GM13976 (cell line): ENCODE data around the gene SLC37A1.

Experiments
- DNase-seq: peaks from one replicate; pipeline ENCODE4 v3.0.0; 2012; ENCODE audit warnings: low spot score
- in situ Hi-C: fragments of 300-500 bp; cut with MboI; formaldehyde crosslinking; loops from one replicate; pipeline ENCODE4 v1.12.0; 2022; ENCODE audit warnings: low sequenced_read_pairs, mixed read lengths, inconsistent platforms; ENCODE audit not compliant: unreplicated experiment
- TF ChIP-seq, protein P1 (sequence below): IDR thresholded peaks from 2 replicates; pipeline ENCODE4 v1.5.1; 2012; ENCODE audit warnings: borderline replicate concordance, mild to moderate bottlenecking; ENCODE audit not compliant: insufficient read depth; ENCODE audit errors: extremely low read depth, missing control alignments, control extremely low read depth

SLC37A1 gene

DNA sequence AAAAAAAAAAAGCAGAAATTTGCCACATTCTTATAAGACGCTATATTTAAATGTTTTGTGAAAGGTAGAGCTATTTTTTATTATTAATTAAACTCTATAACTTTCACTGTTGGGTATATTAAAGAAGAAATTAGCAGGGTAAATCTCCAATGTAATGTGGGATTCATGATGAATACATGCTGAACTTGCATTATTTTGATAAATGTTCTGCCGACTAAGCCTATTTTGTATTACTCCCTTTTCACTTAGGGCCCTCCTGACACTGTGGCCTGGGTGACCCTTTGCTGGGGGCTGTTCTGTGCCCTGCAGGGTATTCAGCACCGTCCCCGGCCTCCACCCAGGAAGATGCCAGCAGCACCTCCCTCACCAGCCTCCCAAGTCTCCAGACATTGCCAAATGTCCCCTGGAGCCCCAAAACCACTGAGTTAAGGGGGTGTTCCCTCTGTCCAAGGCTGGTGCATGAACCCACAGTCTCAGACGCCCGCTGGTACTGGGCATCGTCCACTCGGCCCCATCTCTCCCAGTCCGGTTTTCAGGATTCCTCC, 40.1 kb upstream of the SLC37A1 start:
- TF ChIP-seq, protein P1, sequence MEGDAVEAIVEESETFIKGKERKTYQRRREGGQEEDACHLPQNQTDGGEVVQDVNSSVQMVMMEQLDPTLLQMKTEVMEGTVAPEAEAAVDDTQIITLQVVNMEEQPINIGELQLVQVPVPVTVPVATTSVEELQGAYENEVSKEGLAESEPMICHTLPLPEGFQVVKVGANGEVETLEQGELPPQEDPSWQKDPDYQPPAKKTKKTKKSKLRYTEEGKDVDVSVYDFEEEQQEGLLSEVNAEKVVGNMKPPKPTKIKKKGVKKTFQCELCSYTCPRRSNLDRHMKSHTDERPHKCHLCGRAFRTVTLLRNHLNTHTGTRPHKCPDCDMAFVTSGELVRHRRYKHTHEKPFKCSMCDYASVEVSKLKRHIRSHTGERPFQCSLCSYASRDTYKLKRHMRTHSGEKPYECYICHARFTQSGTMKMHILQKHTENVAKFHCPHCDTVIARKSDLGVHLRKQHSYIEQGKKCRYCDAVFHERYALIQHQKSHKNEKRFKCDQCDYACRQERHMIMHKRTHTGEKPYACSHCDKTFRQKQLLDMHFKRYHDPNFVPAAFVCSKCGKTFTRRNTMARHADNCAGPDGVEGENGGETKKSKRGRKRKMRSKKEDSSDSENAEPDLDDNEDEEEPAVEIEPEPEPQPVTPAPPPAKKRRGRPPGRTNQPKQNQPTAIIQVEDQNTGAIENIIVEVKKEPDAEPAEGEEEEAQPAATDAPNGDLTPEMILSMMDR: no peak
- in situ Hi-C loops: no loop called here
- no peak for DNase-seq

DNA sequence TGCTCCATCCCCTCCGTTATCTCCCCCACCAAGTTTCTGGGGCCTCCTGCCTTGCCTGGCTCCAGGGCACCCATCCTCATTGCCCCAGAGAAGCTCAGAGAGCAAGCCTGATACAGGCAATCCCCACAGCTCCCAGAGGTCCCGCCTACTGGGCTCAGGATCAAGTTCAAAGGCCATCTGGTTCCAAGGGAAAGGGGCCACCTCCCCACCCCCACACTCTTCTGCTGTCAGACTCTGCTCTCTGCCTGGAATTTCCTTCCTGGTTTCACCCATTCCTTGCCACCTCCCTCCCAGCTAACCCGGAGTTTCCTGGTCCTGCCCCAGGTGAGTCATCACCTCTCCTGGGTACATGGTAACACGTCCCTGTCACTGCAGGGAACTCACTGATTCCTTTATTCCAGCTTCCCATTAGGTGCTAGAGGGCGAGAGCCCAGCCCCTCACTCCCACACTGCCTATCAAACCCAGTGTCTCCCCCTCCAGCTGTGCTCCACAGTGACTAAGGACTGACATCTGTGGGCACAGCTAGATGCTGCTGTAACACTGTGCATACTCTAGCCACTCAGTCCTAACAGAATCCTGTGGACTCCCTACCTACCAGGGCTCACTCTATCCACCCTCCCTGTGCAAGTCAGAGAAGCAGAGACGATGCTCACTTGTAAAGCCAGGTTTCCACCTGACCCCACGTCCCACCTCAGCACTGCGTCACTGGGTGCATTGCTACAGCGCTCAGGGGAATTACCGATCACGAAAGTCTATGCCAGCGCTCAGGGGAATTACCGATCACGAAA, 39.4 kb upstream of the SLC37A1 start:
- peak; percentile 53 for DNase-seq
- in situ Hi-C loops: no loop called here
- TF ChIP-seq, protein P1: peak; percentile 23

DNA sequence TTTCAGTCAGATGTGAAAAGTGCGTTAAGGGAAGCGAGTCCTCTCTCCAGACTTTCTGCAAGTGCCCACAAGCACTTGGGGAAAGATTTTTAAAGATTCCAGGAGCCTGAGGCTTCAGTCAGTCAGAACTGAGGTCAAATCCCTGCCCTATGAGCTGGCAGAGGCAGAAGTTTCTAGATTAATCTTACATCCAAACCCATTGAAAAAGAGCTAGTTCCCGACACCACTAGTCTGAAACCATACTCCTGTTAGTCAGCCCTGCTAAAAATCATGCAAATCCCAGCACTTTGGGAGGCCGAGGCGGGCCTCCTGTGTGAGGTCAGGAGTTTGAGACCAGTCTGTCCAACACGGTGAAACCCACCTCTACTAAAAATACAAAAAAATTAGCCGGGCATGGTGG, 38.6 kb upstream of the SLC37A1 start:
- in situ Hi-C loops: no loop called here
- TF ChIP-seq, protein P1: no peak
- no peak for DNase-seq

DNA sequence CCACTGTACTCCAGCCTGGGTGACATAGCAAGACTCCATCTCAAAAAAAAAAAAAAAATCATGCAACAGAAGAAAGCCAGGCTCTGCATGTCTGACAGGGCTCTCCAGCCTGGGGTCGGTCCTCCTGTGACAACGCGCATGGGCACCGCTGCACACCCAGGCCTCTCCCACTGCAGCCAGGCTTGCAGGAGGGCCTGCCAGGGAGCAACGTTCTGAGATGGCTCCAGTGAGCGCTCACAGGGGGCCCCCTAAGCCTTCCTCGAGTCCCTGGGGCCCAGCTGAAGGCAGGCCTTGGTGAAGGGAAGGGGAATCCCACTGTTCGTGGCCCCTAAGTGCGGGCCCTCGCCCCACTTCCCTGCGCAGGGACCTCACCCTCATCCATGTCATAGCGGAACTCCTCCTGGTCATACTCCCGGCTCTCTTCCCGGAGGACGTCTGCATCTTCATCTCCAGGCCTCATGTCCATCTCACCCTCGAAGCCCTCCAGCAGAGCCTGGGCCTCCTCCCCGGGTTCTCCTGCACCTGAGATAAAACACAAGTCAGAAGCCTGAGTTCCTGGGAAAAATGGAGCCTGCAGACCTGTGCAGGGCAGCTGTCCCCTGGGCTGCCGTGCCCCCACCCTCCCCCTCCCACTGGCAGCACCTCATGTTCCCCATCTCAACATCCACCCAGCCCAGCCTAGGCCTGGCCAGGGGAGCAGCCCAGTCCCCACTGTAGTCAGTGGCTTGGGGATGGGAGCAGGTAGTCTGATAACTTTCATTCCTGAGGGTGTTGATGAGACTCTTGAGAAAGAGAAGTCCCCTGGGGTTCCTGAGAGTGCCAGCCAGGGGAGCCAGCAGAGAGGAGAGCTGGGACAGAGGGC, 37.9 kb upstream of the SLC37A1 start:
- in situ Hi-C loops: no loop called here
- TF ChIP-seq, protein P1: no peak
- DNase-seq: no peak

DNA sequence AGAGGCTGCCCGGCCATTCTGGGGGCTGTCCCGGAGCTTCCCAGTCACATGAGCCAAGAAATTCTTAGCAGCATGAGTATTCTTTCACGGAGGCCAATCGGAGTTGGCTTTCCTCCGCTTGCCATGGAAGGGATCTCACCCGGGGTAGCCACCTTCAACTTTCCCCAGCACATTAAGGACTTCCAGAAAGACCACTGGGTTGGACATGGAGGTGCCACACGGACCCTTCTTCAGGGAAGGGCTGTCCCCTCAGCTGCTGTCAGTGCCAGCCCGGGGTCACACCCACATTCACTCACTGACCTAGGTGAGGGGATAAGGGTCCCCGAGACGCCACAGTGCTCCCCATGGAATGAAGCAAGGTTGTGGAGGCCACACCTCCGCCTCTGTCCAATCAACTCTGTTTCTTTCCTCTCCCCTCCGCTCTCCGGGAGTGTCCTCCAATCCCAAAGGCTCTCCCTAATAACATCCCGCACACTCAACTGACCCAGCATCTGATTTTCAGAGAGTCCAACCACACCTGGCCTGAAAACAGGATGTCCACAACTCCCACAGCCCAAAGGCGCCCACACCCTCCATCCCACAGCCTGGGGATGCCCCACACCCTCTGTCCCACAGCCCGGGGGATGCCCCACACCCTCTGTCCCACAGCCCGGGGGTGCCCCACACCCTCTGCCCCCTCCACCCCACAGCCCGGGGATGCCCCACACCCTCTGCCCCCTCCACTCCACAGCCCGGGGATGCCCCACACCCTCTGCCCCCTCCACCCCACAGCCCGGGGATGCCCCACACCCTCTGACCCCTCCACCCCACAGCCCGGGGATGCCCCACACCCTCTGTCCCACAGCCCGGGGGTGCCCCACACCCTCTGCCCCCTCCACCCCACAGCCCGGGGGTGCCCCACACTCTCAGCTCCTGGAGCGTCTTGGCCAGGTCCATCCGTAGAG, 37.0 kb upstream of the SLC37A1 start:
- in situ Hi-C loops: no loop called here
- DNase-seq: no peak
- TF ChIP-seq, protein P1: no peak

DNA sequence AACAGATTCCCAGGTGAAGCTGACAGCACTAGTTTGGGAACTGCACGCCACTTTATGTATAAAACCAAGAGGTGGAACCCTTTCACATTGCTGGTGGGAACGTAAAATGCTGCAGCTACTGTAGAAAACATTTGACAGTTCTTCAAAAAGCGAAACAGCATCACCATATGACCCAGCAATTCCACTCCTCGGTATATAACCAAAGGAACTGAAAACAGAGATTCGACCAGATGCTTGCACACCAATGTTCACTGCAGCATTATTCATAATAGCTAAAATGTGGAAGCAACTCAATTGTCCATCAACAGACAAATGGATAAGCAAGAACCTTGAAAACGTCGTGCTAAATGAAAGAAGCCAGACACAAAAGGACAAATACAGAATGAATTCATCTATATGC, 35.1 kb upstream of the SLC37A1 start:
- TF ChIP-seq, protein P1: no peak
- in situ Hi-C loops: no loop called here
- DNase-seq: no peak
